Parathyroid adenoma (tissue), 2 donors: ENCODE data around the gene GRM1.

ENCODE experiments used
- H2AFZ ChIP-seq: fragments of 300-600 bp; sonication (generic); one replicate; pipeline ENCODE4 v1.7.0; 2017; ENCODE audit warnings: antibody characterized with exemption, mild to moderate bottlenecking
- H3K27ac ChIP-seq: fragments of 300-600 bp; sonication (generic); one replicate; pipeline ENCODE4 v1.7.0; 2017
- H3K27me3 ChIP-seq: fragments of 300-600 bp; sonication (generic); one replicate; pipeline ENCODE4 v1.7.0; 2017; ENCODE audit warnings: low read length; ENCODE audit not compliant: control insufficient read depth, insufficient read depth
- H3K36me3 ChIP-seq: fragments of 300-600 bp; sonication (generic); one replicate; pipeline ENCODE4 v1.7.0; 2017; ENCODE audit warnings: low read length; ENCODE audit not compliant: control insufficient read depth, insufficient read depth
- H3K4me1 ChIP-seq: fragments of 300-600 bp; sonication (generic); one replicate; pipeline ENCODE4 v1.7.0; 2017; ENCODE audit warnings: control low read depth
- H3K4me2 ChIP-seq: fragments of 300-600 bp; sonication (generic); one replicate; pipeline ENCODE4 v1.7.0; 2017; ENCODE audit warnings: low read length
- H3K4me3 ChIP-seq: fragments of 300-600 bp; sonication (generic); one replicate; pipeline ENCODE4 v1.7.0; 2017; ENCODE audit warnings: low read depth, low read length
- H3K79me2 ChIP-seq: fragments of 300-600 bp; sonication (generic); one replicate; pipeline ENCODE4 v1.7.0; 2017; ENCODE audit warnings: control low read depth
- H3K9ac ChIP-seq: fragments of 300-600 bp; sonication (generic); one replicate; pipeline ENCODE4 v1.7.0; 2017; ENCODE audit warnings: mild to moderate bottlenecking
- H3K9me3 ChIP-seq: fragments of 300-600 bp; sonication (generic); one replicate; pipeline ENCODE4 v1.7.0; 2017; ENCODE audit warnings: low read length; ENCODE audit not compliant: control insufficient read depth
- TF ChIP-seq, protein P1 (sequence below): fragments of 300-600 bp; sonication (generic); IDR thresholded peaks from one replicate; pipeline ENCODE4 v1.7.0; 2017; ENCODE audit warnings: antibody characterized with exemption, mild to moderate bottlenecking
- donor health status: primary hyperparathyroidism.

GRM1 gene

DNA sequence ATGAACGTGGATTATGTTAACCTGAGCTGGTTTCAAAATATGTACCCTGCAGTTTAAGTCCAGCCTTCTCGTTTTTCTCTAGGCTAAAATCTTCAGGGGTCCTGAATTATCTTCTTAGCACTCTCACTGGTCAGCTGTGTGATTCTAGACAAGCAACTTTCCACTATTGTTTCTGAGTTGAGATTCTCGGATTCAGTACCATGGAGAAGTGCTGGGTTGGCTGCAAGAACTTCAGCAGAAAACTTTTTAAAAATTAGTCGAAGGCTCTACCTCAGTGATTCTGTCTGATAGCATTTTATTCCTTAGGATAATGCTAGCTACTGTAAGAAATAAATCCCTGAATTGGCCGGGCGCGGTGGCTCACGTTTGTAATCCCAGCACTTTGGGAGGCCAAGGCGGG lies 173.7 kb downstream of the GRM1 start:
- Histone ChIP-seq H3K79me2 (no peaks in the 10 kb centered on the region), H3K4me1 (no peaks in the 10 kb centered on the region), H3K9me3 (no peaks in the 10 kb centered on the region), H2AFZ (no peak overlapping the region), H3K4me2 (no peak overlapping the region), H3K36me3 (no peaks in the 10 kb centered on the region), H3K27me3 (no peaks in the 10 kb centered on the region), H3K27ac (no peak overlapping the region), H3K9ac (no peak overlapping the region), H3K4me3 (no peak overlapping the region)
- TF ChIP-seq, protein P1, sequence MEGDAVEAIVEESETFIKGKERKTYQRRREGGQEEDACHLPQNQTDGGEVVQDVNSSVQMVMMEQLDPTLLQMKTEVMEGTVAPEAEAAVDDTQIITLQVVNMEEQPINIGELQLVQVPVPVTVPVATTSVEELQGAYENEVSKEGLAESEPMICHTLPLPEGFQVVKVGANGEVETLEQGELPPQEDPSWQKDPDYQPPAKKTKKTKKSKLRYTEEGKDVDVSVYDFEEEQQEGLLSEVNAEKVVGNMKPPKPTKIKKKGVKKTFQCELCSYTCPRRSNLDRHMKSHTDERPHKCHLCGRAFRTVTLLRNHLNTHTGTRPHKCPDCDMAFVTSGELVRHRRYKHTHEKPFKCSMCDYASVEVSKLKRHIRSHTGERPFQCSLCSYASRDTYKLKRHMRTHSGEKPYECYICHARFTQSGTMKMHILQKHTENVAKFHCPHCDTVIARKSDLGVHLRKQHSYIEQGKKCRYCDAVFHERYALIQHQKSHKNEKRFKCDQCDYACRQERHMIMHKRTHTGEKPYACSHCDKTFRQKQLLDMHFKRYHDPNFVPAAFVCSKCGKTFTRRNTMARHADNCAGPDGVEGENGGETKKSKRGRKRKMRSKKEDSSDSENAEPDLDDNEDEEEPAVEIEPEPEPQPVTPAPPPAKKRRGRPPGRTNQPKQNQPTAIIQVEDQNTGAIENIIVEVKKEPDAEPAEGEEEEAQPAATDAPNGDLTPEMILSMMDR = no peak

DNA sequence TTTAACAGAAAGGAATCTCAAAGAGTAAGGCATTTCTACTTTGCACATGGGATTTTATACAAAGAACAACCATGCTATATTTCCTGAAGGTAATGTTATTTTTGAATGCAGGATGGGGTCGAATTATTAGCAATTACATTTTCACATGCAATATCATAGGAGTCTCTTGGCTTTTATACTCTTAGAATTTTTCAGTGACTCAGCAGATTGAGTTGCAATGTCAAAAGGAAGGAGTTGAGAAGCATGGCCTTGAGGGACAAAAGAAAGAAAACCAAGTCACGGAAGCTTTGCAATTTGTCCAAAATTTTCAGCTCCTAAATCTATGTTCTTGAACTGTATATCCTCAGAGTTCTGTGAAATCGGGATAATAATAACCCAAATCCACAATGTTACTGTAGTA lies 181.1 kb downstream of the GRM1 start:
- H2AFZ ChIP-seq = no peak overlapping the region
- no peaks in the 10 kb centered on the region for H3K36me3 ChIP-seq
- no peaks in the 10 kb centered on the region for H3K27me3 ChIP-seq
- H3K27ac ChIP-seq = no peak overlapping the region
- H3K9me3 ChIP-seq = no peaks in the 10 kb centered on the region
- no peak overlapping the region for H3K4me3 ChIP-seq
- H3K79me2 ChIP-seq = no peaks in the 10 kb centered on the region
- H3K4me1 ChIP-seq = no peaks in the 10 kb centered on the region
- TF ChIP-seq, protein P1 = no peak
- H3K4me2 ChIP-seq = no peak overlapping the region
- no peak overlapping the region for H3K9ac ChIP-seq

DNA sequence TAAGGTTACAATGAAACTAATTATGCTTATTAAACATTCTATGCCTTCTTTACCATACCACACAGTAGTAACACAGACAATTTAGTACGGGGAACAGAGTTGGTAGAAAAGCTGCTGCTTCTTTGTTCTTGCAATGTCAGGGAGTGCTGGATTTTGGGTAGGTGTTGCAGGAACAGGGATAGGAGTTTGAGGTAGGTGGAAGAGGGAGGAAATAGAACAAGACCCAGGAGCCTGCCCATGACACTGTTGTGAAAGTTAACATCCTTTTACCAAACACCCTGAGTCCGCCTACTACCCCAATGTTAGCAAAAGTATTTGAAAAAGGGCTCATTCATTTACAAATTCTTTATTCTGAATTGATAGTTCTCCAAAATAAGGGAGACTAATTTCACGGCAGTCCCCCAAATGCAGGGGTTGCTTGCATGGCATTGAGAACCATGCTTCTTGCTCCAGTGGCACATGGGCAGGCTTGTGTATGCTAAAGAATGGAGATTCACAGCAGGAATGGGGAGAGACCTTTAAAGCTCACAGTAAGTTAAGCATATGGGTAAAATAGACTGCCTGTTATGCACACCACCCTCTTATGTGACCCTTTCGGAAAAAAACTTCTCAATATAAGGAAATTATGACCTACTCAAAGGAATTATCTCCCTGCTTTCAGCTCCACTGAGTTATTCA lies 181.7 kb downstream of the GRM1 start:
- no peak overlapping the region for H3K4me3 ChIP-seq
- H3K9me3 ChIP-seq = no peaks in the 10 kb centered on the region
- H2AFZ ChIP-seq = no peak overlapping the region
- H3K79me2 ChIP-seq = no peaks in the 10 kb centered on the region
- H3K27ac ChIP-seq = no peak overlapping the region
- H3K9ac ChIP-seq = no peak overlapping the region
- H3K4me1 ChIP-seq = no peaks in the 10 kb centered on the region
- no peaks in the 10 kb centered on the region for H3K27me3 ChIP-seq
- no peak overlapping the region for H3K4me2 ChIP-seq
- no peaks in the 10 kb centered on the region for H3K36me3 ChIP-seq
- TF ChIP-seq, protein P1 = no peak

DNA sequence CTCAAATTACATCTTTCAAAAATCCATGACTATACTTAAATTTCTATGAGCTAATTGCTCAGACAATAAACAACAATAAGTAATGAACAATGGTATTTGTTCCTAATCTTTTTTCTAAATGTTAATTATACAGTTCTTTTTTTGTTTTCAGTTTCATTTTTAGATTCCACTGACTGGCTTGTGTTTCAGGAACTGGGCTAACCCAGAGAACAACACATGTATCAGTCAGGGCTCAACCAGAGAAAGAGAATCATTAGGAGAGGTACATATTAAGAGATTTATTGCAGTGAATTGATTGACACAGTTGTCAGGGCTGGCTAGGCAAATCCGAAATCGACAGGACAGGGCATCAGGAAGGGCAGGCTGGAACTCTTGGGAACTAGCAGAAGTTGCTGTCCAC lies 182.8 kb downstream of the GRM1 start:
- Histone ChIP-seq H3K9me3 (no peaks in the 10 kb centered on the region), H3K79me2 (no peaks in the 10 kb centered on the region), H3K4me3 (no peak overlapping the region), H3K9ac (no peak overlapping the region), H3K36me3 (no peaks in the 10 kb centered on the region), H3K4me2 (no peak overlapping the region), H3K27me3 (no peaks in the 10 kb centered on the region), H3K4me1 (no peaks in the 10 kb centered on the region), H2AFZ (no peak overlapping the region), H3K27ac (no peak overlapping the region)
- TF ChIP-seq, protein P1 = no peak

DNA sequence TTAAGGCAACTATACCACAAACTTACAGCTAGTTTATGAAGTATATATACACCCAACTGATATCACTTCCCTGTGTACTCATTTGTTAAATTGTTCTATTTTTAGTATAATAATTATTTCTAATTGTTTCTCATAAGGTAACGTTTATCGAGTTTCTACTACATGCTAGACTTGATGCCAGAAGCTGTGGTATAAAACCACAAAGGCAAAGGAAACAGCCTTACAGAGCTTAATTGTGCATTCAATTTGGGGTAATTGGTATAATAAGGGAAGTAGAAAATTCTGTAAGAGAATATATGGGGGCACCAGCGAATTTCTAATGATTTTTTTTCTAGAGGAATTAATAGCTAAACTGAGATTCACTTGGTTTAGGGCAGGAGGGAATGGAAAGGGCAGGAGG lies 183.9 kb downstream of the GRM1 start:
- no peaks in the 10 kb centered on the region for H3K9me3 ChIP-seq
- H2AFZ ChIP-seq = no peak overlapping the region
- H3K27ac ChIP-seq = no peak overlapping the region
- no peak overlapping the region for H3K4me3 ChIP-seq
- TF ChIP-seq, protein P1 = no peak
- no peak overlapping the region for H3K9ac ChIP-seq
- no peaks in the 10 kb centered on the region for H3K79me2 ChIP-seq
- no peaks in the 10 kb centered on the region for H3K27me3 ChIP-seq
- H3K36me3 ChIP-seq = no peaks in the 10 kb centered on the region
- no peak overlapping the region for H3K4me2 ChIP-seq
- H3K4me1 ChIP-seq = no peaks in the 10 kb centered on the region
